HepG2 (cell line): ENCODE results near the gene TMEM63C. TPM values are rescaled to one million over a fixed set of nuclear protein-coding genes. Genes with fewer than 3 reads are reported as not detected.
"Not testable (repeated sequence)": the region's sequence is repeated elsewhere in the genome, so short reads cannot be mapped to it uniquely, and the experiment has no call there.

Experiments
- ATAC-seq: fragments of 200-7000 bp; cut with Tn5 transposase; 3 replicates; pipeline ENCODE4 v1.9.1; 2020; ENCODE audit warnings: mild to moderate bottlenecking, moderate library complexity
- BruUV-seq: library from RNA; stranded (reverse); fragments of 400-500 nt; replicated peaks from 2 replicates; lab custom pipeline; 2021; lab: Mats Ljungman, UMichigan
- CTCF ChIA-PET: fragments of 300-600 bp; formaldehyde crosslinking; extraction: SDS; loops from one replicate; lab custom pipeline; 2021; ENCODE audit warnings: low total read pairs, inconsistent platforms, low intra/inter-chr PET ratio; lab: Yijun Ruan, JAX
- POLR2A ChIA-PET: fragments of 350-600 bp; sonication (Branson Sonifier 250); formaldehyde crosslinking; loops from one replicate; lab custom pipeline; 2020; ENCODE audit warnings: antibody characterized with exemption, inconsistent platforms; lab: Yijun Ruan, JAX
- DNase-seq: peaks from one replicate; pipeline ENCODE4 v3.0.0-alpha.2; 2015; ENCODE audit warnings: low spot score
- FAIRE-seq: peaks from 3 replicates; lab custom pipeline; 2011; peaks lifted over from hg19 to GRCh38; lab: Jason Lieb, UNC
- H2AFZ ChIP-seq: one replicate; pipeline ENCODE4 v1.6.1; 2011; ENCODE audit warnings: low read length, inconsistent platforms
- H3K27ac ChIP-seq: fragments of 300-600 bp; 3 replicates; pipeline ENCODE4 v1.8.0; 2011; ENCODE audit warnings: mixed run types, mild to moderate bottlenecking, mixed read lengths, low read length, inconsistent platforms; ENCODE audit not compliant: insufficient read depth; ENCODE audit errors: extremely low read length
- H3K27me3 ChIP-seq, 2 experiments: fragments of 200-600 bp in 1 of 2; 2 replicates in 1 of 2; 3 replicates in 1 of 2; pipeline versions ENCODE4 v1.6.0 to v1.8.0; 2011; ENCODE audit warnings: low read length in 2 of 2, mild to moderate bottlenecking in 2 of 2, moderate library complexity in 2 of 2, inconsistent platforms in 1 of 2; ENCODE audit not compliant: insufficient read depth in 2 of 2, control insufficient read depth in 1 of 2
- H3K36me3 ChIP-seq, 2 experiments: fragments of 200-600 bp in 1 of 2; replicated peaks in 1 of 2; 2 replicates in 1 of 2; 3 replicates in 1 of 2; pipeline versions ENCODE4 v1.5.1 to v1.8.0; 2011; ENCODE audit warnings: low read length in 2 of 2, inconsistent platforms in 1 of 2; ENCODE audit not compliant: insufficient read depth in 2 of 2, control insufficient read depth in 1 of 2
- H3K4me1 ChIP-seq: 2 replicates; pipeline ENCODE4 v1.5.1; 2012; ENCODE audit warnings: low read length, inconsistent platforms; ENCODE audit not compliant: insufficient read depth
- H3K4me2 ChIP-seq: 2 replicates; pipeline ENCODE4 v1.6.0; 2011; ENCODE audit warnings: low read depth, low read length, inconsistent platforms
- H3K4me3 ChIP-seq, 3 experiments: fragments of 200-600 bp in 1 of 3; sonication (generic), shearing (Covaris generic) in 1 of 3; replicated peaks in 1 of 3; 2 replicates each; pipeline ENCODE4 v1.5.1; 2011 to 2016; ENCODE audit warnings: low read length in 3 of 3, inconsistent platforms in 2 of 3, low read depth in 2 of 3, mild to moderate bottlenecking in 2 of 3, control low read depth in 1 of 3, mixed read lengths in 1 of 3; ENCODE audit not compliant: insufficient read depth in 1 of 3
- H3K79me2 ChIP-seq: one replicate; pipeline ENCODE4 v1.6.1; 2011; ENCODE audit warnings: low read length, inconsistent platforms; ENCODE audit not compliant: insufficient read depth
- H3K9ac ChIP-seq: 2 replicates; pipeline ENCODE4 v1.6.0; 2011; ENCODE audit warnings: mild to moderate bottlenecking, low read depth, low read length, inconsistent platforms; ENCODE audit not compliant: insufficient read depth
- H3K9me3 ChIP-seq: 2 replicates; pipeline ENCODE4 v1.5.1; 2012; ENCODE audit warnings: mild to moderate bottlenecking, low read length
- H4K20me1 ChIP-seq: 2 replicates; pipeline ENCODE4 v1.6.0; 2011; ENCODE audit warnings: inconsistent platforms, mild to moderate bottlenecking, low read length, moderate library complexity; ENCODE audit not compliant: insufficient read depth
- CAMTA2 ChIP-seq: sonication (generic); formaldehyde crosslinking; IDR thresholded peaks from 2 replicates; pipeline ENCODE4 v1.4.0; 2020; ENCODE audit warnings: mild to moderate bottlenecking, missing genetic modification reagents, borderline replicate concordance
- HDAC1 ChIP-seq: sonication (generic); formaldehyde crosslinking; IDR thresholded peaks from 2 replicates; pipeline ENCODE4 v1.5.1; 2020; ENCODE audit warnings: mild to moderate bottlenecking, missing genetic modification reagents
- HNF4G ChIP-seq, 2 experiments: sonication (generic) in 1 of 2; formaldehyde crosslinking in 1 of 2; IDR thresholded peaks; 2 replicates each; pipeline versions ENCODE4 v1.4.0 to v1.6.1; 2011 to 2020; ENCODE audit warnings: borderline replicate concordance in 2 of 2, low read depth in 2 of 2, mild to moderate bottlenecking in 2 of 2, low read length in 1 of 2, missing genetic modification reagents in 1 of 2, moderate library complexity in 1 of 2
- HNRNPH1 ChIP-seq: fragments of 200-400 bp; formaldehyde crosslinking; optimal IDR thresholded peaks from 2 replicates; pipeline ENCODE3; 2017; ENCODE audit warnings: mild to moderate bottlenecking, low read depth, low read length
- RFXAP ChIP-seq: sonication (generic); formaldehyde crosslinking; IDR thresholded peaks from 2 replicates; pipeline ENCODE4 v1.4.0; 2020; ENCODE audit warnings: missing genetic modification reagents, borderline replicate concordance
- ZBTB1 ChIP-seq: sonication (generic); formaldehyde crosslinking; IDR thresholded peaks from 2 replicates; pipeline ENCODE4 v1.4.0; 2020; ENCODE audit warnings: missing genetic modification reagents, borderline replicate concordance
- ZC3H13 ChIP-seq: sonication (generic); formaldehyde crosslinking; IDR thresholded peaks from 2 replicates; pipeline ENCODE4 v1.8.1; 2023; ENCODE audit warnings: mild to moderate bottlenecking, missing genetic modification reagents, moderate library complexity
- ZNF367 ChIP-seq: sonication (generic); formaldehyde crosslinking; IDR thresholded peaks from 2 replicates; pipeline ENCODE4 v1.4.0; 2020; ENCODE audit warnings: missing genetic modification reagents, borderline replicate concordance
- ZNF460 ChIP-seq: sonication (generic); formaldehyde crosslinking; IDR thresholded peaks from 2 replicates; pipeline ENCODE4 v1.5.1; 2020; ENCODE audit warnings: missing genetic modification reagents, mild to moderate bottlenecking, borderline replicate concordance
- ZNF570 ChIP-seq: sonication (generic); formaldehyde crosslinking; IDR thresholded peaks from 2 replicates; pipeline ENCODE4 v1.4.0; 2020; ENCODE audit warnings: mild to moderate bottlenecking, missing genetic modification reagents, borderline replicate concordance
- ZNF780A ChIP-seq: sonication (generic); formaldehyde crosslinking; IDR thresholded peaks from 2 replicates; pipeline ENCODE4 v1.8.0; 2022; ENCODE audit warnings: mild to moderate bottlenecking, missing genetic modification reagents, moderate library complexity
- WGBS: methylation state at CpG from one replicate; pipeline ENCODE4 v1.1.6; 2017; ENCODE audit warnings: low lambda C conversion rate; 5-methylcytosine and 5-hydroxymethylcytosine counted together
- in situ Hi-C: cut with HindIII; loops from 2 replicates; pipeline ENCODE4 v1.10.0; 2017; ENCODE audit warnings: low pct_unique_long_range_greater_than_20kb; ENCODE audit not compliant: extremely low pct_ligation_motif_present
- intact Hi-C: fragments of 100-400 bp; cut with micrococcal nuclease; formaldehyde crosslinking; loops from one replicate; pipeline ENCODE4 v1.10.0; 2022; ENCODE audit not compliant: unreplicated experiment
- polyA plus RNA-seq, 8 experiments: library from polyadenylated mRNA; depleted of rRNA in 3 of 8; stranded (reverse) in 7 of 8; unstranded in 1 of 8; fragments of >200 nt; fragmentation: Illumina TruSeq in 4 of 8; extraction: Trizol in 4 of 8; gene quantifications; 2 replicates each; pipeline versions ENCODE4 v1.2.1 to v1.2.3, GENCODE V29; 2011 to 2016; ENCODE audit warnings: low read depth in 4 of 8, missing spikeins in 1 of 8, mixed read lengths in 1 of 8; ENCODE audit not compliant: insufficient read depth in 1 of 8
- total RNA-seq, 5 experiments: library from RNA; depleted of rRNA; stranded (reverse); fragments of >200 nt; fragmentation: Illumina TruSeq; extraction: Trizol; gene quantifications; 2 replicates each; pipeline ENCODE4 v1.2.3, GENCODE V29; 2016; ENCODE audit warnings: low read depth in 1 of 5
- TF ChIP-seq, protein P1 (sequence below): fragments of 450-650 bp; IDR thresholded peaks from 2 replicates; pipeline ENCODE4 v1.6.1; 2016
- TF ChIP-seq, protein P2 (sequence below): sonication (generic); formaldehyde crosslinking; IDR thresholded peaks from 2 replicates; pipeline ENCODE4 v1.4.0; 2020; ENCODE audit warnings: low read depth, mild to moderate bottlenecking, missing genetic modification reagents
- TF ChIP-seq, protein P3 (sequence below): IDR thresholded peaks from 2 replicates; pipeline ENCODE4 v1.6.1; 2016

TMEM63C gene
- total and polyA plus RNA-seq, 2 of the 13 experiments (the other 11 are each of a cell fraction or from before 2014, with no cell fraction given), result 0.17 to 0.27 TPM

DNA sequence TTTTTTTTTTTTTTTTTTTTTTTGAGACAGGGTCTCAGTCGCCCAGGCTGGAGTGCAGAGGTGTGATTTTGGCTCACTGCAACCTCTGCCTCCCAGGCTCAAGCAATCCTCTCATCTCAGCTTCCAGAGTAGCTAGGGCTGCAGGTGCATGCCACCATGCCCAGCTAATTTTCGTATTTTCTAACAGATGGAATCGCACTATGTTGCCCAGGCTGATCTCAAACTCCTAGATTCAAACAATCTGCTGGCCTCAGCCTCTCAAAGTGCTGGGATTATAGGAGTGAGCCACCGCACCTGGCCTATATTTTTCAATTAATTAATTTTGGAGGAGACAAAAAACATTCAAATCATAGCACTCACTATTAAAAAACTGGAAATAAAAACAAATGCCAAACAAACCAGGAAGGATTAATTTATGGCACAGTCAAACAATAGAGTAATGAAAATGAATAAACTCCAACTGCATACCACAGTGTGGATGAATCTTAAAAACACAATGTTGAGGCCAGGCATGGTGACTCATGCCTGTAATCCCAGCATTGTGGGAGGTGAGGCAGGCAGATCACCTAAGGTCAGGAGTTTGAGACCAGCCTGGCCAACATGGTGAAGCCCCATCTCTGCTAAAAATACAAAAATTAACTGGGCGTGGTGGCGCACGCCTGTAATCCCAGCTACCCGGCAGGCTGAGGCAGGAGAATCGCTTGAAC lies 7.5 kb upstream of the TMEM63C start:
- H3K4me3 ChIP-seq, FAIRE-seq, DNase-seq, H3K4me2 ChIP-seq, H2AFZ ChIP-seq, CTCF ChIA-PET, in situ Hi-C loops, ATAC-seq, POLR2A ChIA-PET, H3K27me3 ChIP-seq, H4K20me1 ChIP-seq, H3K4me1 ChIP-seq, BruUV-seq, H3K9ac ChIP-seq, H3K79me2 ChIP-seq, intact Hi-C loops, H3K27ac ChIP-seq, H3K36me3 ChIP-seq, H3K9me3 ChIP-seq: not testable (repeated sequence)
- WGBS, result 24% methylated on average over 8 of the region's 9 CpGs

- WGBS, result 51% methylated on average over 2 of the region's 3 CpGs
- BruUV-seq, result no TSS peak
- TF ChIP-seq ZNF460 (CRISPR knock-in tag) (no peak), CAMTA2 (CRISPR knock-in tag) (no peak), HNF4G (IDR thresholded peaks at IDR 0.05; ENCODE audit: borderline replicate concordance, low read depth, low read length) (no peak), HNF4G (CRISPR knock-in tag; IDR thresholded peaks at IDR 0.05; ENCODE audit: borderline replicate concordance, low read depth) (no peak), ZNF570 (no peak), HNRNPH1 (no peak), ZNF367 (CRISPR knock-in tag) (no peak), ZNF780A (no peak), ZC3H13 (CRISPR knock-in tag) (no peak), RFXAP (CRISPR knock-in tag) (no peak), HDAC1 (CRISPR knock-in tag) (no peak), ZBTB1 (CRISPR knock-in tag) (no peak)
- TF ChIP-seq, protein P1, sequence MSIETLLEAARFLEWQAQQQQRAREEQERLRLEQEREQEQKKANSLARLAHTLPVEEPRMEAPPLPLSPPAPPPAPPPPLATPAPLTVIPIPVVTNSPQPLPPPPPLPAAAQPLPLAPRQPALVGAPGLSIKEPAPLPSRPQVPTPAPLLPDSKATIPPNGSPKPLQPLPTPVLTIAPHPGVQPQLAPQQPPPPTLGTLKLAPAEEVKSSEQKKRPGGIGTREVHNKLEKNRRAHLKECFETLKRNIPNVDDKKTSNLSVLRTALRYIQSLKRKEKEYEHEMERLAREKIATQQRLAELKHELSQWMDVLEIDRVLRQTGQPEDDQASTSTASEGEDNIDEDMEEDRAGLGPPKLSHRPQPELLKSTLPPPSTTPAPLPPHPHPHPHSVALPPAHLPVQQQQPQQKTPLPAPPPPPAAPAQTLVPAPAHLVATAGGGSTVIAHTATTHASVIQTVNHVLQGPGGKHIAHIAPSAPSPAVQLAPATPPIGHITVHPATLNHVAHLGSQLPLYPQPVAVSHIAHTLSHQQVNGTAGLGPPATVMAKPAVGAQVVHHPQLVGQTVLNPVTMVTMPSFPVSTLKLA, result no peak
- TF ChIP-seq, protein P2, sequence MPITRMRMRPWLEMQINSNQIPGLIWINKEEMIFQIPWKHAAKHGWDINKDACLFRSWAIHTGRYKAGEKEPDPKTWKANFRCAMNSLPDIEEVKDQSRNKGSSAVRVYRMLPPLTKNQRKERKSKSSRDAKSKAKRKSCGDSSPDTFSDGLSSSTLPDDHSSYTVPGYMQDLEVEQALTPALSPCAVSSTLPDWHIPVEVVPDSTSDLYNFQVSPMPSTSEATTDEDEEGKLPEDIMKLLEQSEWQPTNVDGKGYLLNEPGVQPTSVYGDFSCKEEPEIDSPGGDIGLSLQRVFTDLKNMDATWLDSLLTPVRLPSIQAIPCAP, result no peak
- TF ChIP-seq, protein P3, sequence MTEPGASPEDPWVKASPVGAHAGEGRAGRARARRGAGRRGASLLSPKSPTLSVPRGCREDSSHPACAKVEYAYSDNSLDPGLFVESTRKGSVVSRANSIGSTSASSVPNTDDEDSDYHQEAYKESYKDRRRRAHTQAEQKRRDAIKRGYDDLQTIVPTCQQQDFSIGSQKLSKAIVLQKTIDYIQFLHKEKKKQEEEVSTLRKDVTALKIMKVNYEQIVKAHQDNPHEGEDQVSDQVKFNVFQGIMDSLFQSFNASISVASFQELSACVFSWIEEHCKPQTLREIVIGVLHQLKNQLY (CRISPR knock-in tag), result no peak
Measured at GRCh38 chr14:77175843-77176242, 5.8 kb upstream of the TMEM63C start.

More at GRCh38 chr14:77175843-77176242, 5.8 kb upstream of the TMEM63C start:
- FAIRE-seq (no peak), ATAC-seq (no peak), DNase-seq (no peak)
- H3K9ac ChIP-seq, result no peak overlapping the region
- H3K36me3 ChIP-seq, result no peaks in the 10 kb centered on the region
- H3K4me1 ChIP-seq, result peaks cover 6% of the 10 kb centered on the region; the same call in 1 of the 2 replicates
- in situ Hi-C loops (no loop called here), intact Hi-C loops (no loop called here)
- no peak overlapping the region for H3K4me2 ChIP-seq
- POLR2A ChIA-PET, result no interaction called here
- H3K27ac ChIP-seq, result no peak overlapping the region
- CTCF ChIA-PET, result no interaction called here
- no peaks in the 10 kb centered on the region for H3K9me3 ChIP-seq
- H3K79me2 ChIP-seq, result no peaks in the 10 kb centered on the region
- H4K20me1 ChIP-seq, result no peaks in the 10 kb centered on the region
- H3K4me3 ChIP-seq, result no peak overlapping the region
- H2AFZ ChIP-seq, result no peak overlapping the region
- peaks cover 0 to 3% of the 10 kb centered on the region in 2 experiments; a peak in 2 of 5 replicates for H3K27me3 ChIP-seq
